Stomach smooth muscle (tissue), 2 donors: ENCODE results near the gene DACH1.

Experiments used
- H3K27ac ChIP-seq: one replicate; pipeline ENCODE4 v1.7.0; 2013; ENCODE audit warnings: mild to moderate bottlenecking, low read length, inconsistent platforms
- H3K27me3 ChIP-seq, 2 donors: one replicate each; pipeline ENCODE4 v1.7.0; 2013; ENCODE audit warnings: low read length in 2 of 2; ENCODE audit not compliant: insufficient read depth in 2 of 2, control insufficient read depth in 1 of 2
- H3K36me3 ChIP-seq, 2 donors: one replicate each; pipeline ENCODE4 v1.7.0; 2013; ENCODE audit warnings: low read length in 2 of 2; ENCODE audit not compliant: control insufficient read depth in 2 of 2, insufficient read depth in 2 of 2
- H3K4me1 ChIP-seq: one replicate; pipeline ENCODE4 v1.7.0; 2013; ENCODE audit warnings: low read length; ENCODE audit not compliant: control insufficient read depth, insufficient read depth
- H3K4me3 ChIP-seq, 2 donors: one replicate each; pipeline ENCODE4 v1.7.0; 2013; ENCODE audit warnings: low read length in 2 of 2
- H3K9ac ChIP-seq, 2 donors: one replicate each; pipeline ENCODE4 v1.7.0; 2013; ENCODE audit warnings: low read length in 2 of 2, mild to moderate bottlenecking in 1 of 2
- H3K9me3 ChIP-seq, 2 donors: one replicate each; pipeline ENCODE4 v1.7.0; 2013; ENCODE audit warnings: low read length in 2 of 2; ENCODE audit not compliant: control insufficient read depth in 2 of 2
- donor health status: healthy.
- donor health status: Pancreatic carcinoma.

Gene DACH1

DNA sequence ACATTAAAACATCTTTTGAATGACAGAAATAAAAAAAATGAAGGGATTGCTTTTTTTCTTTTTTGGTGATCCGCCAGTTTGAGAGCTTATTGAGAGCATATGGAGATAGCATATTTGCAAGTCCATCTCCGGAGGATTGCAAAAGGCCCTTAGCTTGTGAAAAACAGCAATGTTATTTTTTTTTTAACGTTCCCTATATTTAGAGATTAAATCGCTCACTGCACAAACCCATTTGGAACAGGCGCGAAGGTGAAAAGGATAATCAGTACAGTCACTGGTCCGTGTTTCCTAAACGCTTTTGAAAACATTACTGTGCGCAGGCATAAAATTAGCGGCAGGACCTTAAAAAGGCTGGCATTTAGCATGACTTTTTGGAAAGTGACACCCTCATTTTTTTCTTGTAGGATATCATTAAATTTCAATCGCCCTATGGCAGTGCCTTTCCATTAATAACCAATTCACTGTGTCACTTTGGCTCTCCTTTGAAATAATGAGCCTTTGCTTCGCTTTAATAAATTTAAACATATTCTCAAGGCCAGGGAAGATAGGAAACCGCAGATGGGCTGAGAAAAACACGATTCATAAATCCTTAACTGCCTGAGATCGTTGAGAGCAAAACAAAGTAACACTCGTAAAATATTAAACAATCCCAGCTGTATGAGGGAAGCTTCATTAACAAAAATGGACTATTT, 342.2 kb downstream of the DACH1 start:
- no peak overlapping the region for H3K27ac ChIP-seq
- H3K27me3 ChIP-seq: no peaks in the 10 kb centered on the region
- no peak overlapping the region for H3K4me3 ChIP-seq
- H3K9ac ChIP-seq: no peak overlapping the region
- no peaks in the 10 kb centered on the region for H3K36me3 ChIP-seq
- no peaks in the 10 kb centered on the region for H3K4me1 ChIP-seq
- H3K9me3 ChIP-seq: no peaks in the 10 kb centered on the region

- no peak overlapping the region for H3K4me3 ChIP-seq
- H3K27ac ChIP-seq: no peak overlapping the region
- H3K9ac ChIP-seq: no peak overlapping the region
- H3K36me3 ChIP-seq: no peaks in the 10 kb centered on the region
- H3K27me3 ChIP-seq: no peaks in the 10 kb centered on the region
- H3K4me1 ChIP-seq: no peaks in the 10 kb centered on the region
- H3K9me3 ChIP-seq: no peaks in the 10 kb centered on the region
Observed at GRCh38 chr13:71524245-71524612, 342.8 kb downstream of the DACH1 start.

GRCh38 chr13:71522941-71523526, 344.0 kb downstream of the DACH1 start:
- Histone ChIP-seq H3K9me3 (no peaks in the 10 kb centered on the region), H3K4me1 (no peaks in the 10 kb centered on the region), H3K4me3 (no peak overlapping the region), H3K27me3 (no peaks in the 10 kb centered on the region), H3K36me3 (no peaks in the 10 kb centered on the region), H3K9ac (no peak overlapping the region), H3K27ac (no peak overlapping the region)

DNA sequence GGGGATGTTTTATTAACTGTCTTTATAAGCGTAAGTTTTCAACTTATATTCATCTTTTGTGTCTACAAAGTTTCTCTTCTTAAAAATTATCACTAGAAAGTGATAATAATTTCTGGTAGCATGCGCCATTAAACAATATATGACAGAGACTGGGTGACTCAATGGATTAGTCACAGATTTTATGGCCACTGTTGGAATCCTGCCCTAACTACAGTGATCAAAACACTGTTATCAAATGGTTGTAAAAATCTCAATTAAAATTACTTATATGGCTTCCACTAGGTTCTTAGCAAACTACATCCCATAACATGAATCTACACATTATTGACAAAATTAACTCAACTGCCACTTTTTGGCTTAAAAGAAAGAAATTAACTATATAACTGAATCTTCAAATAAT, 350.0 kb downstream of the DACH1 start:
- Histone ChIP-seq H3K4me3 (no peak overlapping the region), H3K27me3 (no peaks in the 10 kb centered on the region), H3K4me1 (no peaks in the 10 kb centered on the region), H3K9me3 (no peaks in the 10 kb centered on the region), H3K27ac (no peak overlapping the region), H3K9ac (no peak overlapping the region), H3K36me3 (no peaks in the 10 kb centered on the region)

GRCh38 chr13:71516521-71516920, 350.5 kb downstream of the DACH1 start:
- Histone ChIP-seq H3K27me3 (no peaks in the 10 kb centered on the region), H3K36me3 (no peaks in the 10 kb centered on the region), H3K9ac (no peak overlapping the region), H3K9me3 (no peaks in the 10 kb centered on the region), H3K27ac (no peak overlapping the region), H3K4me1 (no peaks in the 10 kb centered on the region), H3K4me3 (no peak overlapping the region)

DNA sequence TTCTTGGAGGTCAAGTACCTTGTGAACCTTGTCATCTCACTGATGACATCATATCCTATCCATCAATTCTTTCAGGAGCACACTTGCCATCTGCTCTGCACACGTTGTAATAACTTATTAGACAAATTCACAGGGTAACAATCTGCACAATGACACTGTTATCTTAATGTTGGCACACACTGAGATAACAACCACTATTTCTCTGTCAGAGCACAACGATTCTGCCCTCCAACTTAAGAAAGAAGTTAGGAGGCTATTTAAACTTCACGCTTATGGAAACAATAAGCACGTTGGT, 351.3 kb downstream of the DACH1 start:
- H3K4me1 ChIP-seq: no peaks in the 10 kb centered on the region
- no peaks in the 10 kb centered on the region for H3K9me3 ChIP-seq
- no peaks in the 10 kb centered on the region for H3K36me3 ChIP-seq
- no peak overlapping the region for H3K9ac ChIP-seq
- H3K27ac ChIP-seq: no peak overlapping the region
- no peak overlapping the region for H3K4me3 ChIP-seq
- no peaks in the 10 kb centered on the region for H3K27me3 ChIP-seq

GRCh38 chr13:71514900-71515743, 351.9 kb downstream of the DACH1 start:
- Histone ChIP-seq H3K9me3 (no peaks in the 10 kb centered on the region), H3K36me3 (no peaks in the 10 kb centered on the region), H3K27me3 (no peaks in the 10 kb centered on the region), H3K4me3 (no peak overlapping the region), H3K4me1 (no peaks in the 10 kb centered on the region), H3K27ac (no peak overlapping the region), H3K9ac (no peak overlapping the region)

- no peaks in the 10 kb centered on the region for H3K36me3 ChIP-seq
- no peak overlapping the region for H3K27ac ChIP-seq
- H3K4me3 ChIP-seq: no peak overlapping the region
- no peaks in the 10 kb centered on the region for H3K27me3 ChIP-seq
- H3K4me1 ChIP-seq: no peaks in the 10 kb centered on the region
- no peaks in the 10 kb centered on the region for H3K9me3 ChIP-seq
- no peak overlapping the region for H3K9ac ChIP-seq
Observed at GRCh38 chr13:71513411-71514033, 353.5 kb downstream of the DACH1 start.

DNA sequence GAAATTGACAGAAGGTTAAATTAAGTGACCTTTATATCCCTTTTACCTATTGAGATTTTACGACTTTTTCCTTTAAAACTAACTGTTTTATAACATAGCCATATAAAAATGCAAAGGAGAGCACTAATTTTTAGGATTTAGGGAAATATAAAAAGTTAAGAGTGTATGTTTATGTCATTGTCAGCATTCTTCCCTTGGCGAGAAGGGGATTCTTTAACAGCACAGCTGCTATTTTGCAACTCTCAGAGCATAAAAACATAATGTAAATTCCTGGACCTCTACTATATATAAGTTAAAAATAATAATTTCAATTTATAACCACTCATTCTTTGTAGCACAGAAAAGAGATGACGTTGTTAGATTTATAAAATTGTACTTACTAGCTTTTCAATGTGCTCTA, 363.2 kb downstream of the DACH1 start:
- no peak overlapping the region for H3K9ac ChIP-seq
- H3K36me3 ChIP-seq: no peaks in the 10 kb centered on the region
- H3K9me3 ChIP-seq: no peaks in the 10 kb centered on the region
- no peak overlapping the region for H3K27ac ChIP-seq
- no peak overlapping the region for H3K4me3 ChIP-seq
- H3K4me1 ChIP-seq: no peaks in the 10 kb centered on the region
- H3K27me3 ChIP-seq: no peaks in the 10 kb centered on the region

- Histone ChIP-seq H3K9me3 (no peaks in the 10 kb centered on the region), H3K36me3 (no peaks in the 10 kb centered on the region), H3K4me3 (no peak overlapping the region), H3K27ac (no peak overlapping the region), H3K4me1 (no peaks in the 10 kb centered on the region), H3K27me3 (no peaks in the 10 kb centered on the region), H3K9ac (no peak overlapping the region)
Observed at GRCh38 chr13:71499944-71500514, 367.0 kb downstream of the DACH1 start.
